Tibial nerve (tissue), 4 donors: ENCODE data around the gene SPANXN3. TPM values are rescaled to one million over a fixed set of nuclear protein-coding genes. Genes with fewer than 3 reads are reported as not detected.

Source experiments
- DNase-seq, 2 donors: peaks; one replicate each; pipeline ENCODE4 v3.0.0-alpha.2; 2019; ENCODE audit warnings: low spot score in 2 of 2
- H3K27ac ChIP-seq, 4 donors: fragments of 200-600 bp; sonication (generic) in 3 of 4; one replicate each; pipeline ENCODE4 v1.5.1; 2017 to 2019; ENCODE audit warnings: mild to moderate bottlenecking in 1 of 4
- H3K27me3 ChIP-seq, 2 donors: fragments of 200-600 bp; sonication (generic) in 1 of 2; one replicate each; pipeline versions ENCODE4 v1.5.1 to v1.6.0; 2017 to 2019
- H3K36me3 ChIP-seq, 3 donors: fragments of 200-600 bp; sonication (generic); one replicate each; pipeline ENCODE4 v1.5.1; 2018 to 2019
- H3K4me1 ChIP-seq, 4 donors: fragments of 200-600 bp; sonication (generic) in 3 of 4; one replicate each; pipeline ENCODE4 v1.5.1; 2017 to 2019
- H3K4me3 ChIP-seq, 4 donors: fragments of 200-600 bp; sonication (generic) in 3 of 4; one replicate each; pipeline ENCODE4 v1.5.1; 2017 to 2019; ENCODE audit warnings: mild to moderate bottlenecking in 1 of 4, moderate library complexity in 1 of 4
- H3K9me3 ChIP-seq, 4 donors: fragments of 200-600 bp; sonication (generic) in 3 of 4; one replicate each; pipeline ENCODE4 v1.5.1; 2017 to 2019
- CTCF ChIP-seq, 5 experiments: fragments of 200-600 bp in 3 of 5; fragments of 450-650 bp in 2 of 5; sonication (generic) in 3 of 5; IDR thresholded peaks; one replicate each; pipeline ENCODE4 v1.5.1; 2016 to 2019; ENCODE audit warnings: antibody characterized with exemption in 5 of 5, mild to moderate bottlenecking in 3 of 5, moderate library complexity in 2 of 5
- EP300 ChIP-seq, 2 donors: sonication (generic); formaldehyde crosslinking; IDR thresholded peaks; one replicate each; pipeline ENCODE4 v1.6.1; 2017; ENCODE audit warnings: antibody characterized with exemption in 2 of 2, mild to moderate bottlenecking in 1 of 2
- POLR2A ChIP-seq, 2 donors: fragments of 450-650 bp; IDR thresholded peaks; one replicate each; pipeline ENCODE4 v1.6.1; 2017; ENCODE audit warnings: antibody characterized with exemption in 2 of 2, mild to moderate bottlenecking in 2 of 2, moderate library complexity in 2 of 2
- WGBS, 2 donors: methylation state at CpG; one replicate each; pipeline ENCODE4 v1.1.5; 2018; 5-methylcytosine and 5-hydroxymethylcytosine counted together
- total RNA-seq, 4 donors: library from RNA; depleted of rRNA; stranded (reverse); fragments of >200 nt; gene quantifications; one replicate each; pipeline ENCODE4 v1.1.0, GENCODE V29; 2016

Gene SPANXN3
- total RNA-seq, 4 donors from 2014 or later = not detected

- Histone ChIP-seq H3K27me3 (no peaks in the 10 kb centered on the region), H3K27ac (no peak overlapping the region), H3K9me3 (no peaks in the 10 kb centered on the region), H3K36me3 (no peaks in the 10 kb centered on the region), H3K4me1 (no peaks in the 10 kb centered on the region), H3K4me3 (no peak overlapping the region)
- DNase-seq = no peak
- TF ChIP-seq CTCF (IDR thresholded peaks at IDR 0.05) (no peak), POLR2A (IDR thresholded peaks at IDR 0.05) (no peak), EP300 (IDR thresholded peaks at IDR 0.05) (no peak)
- WGBS, 2 donors = 57 to 74% methylated on average over 1 of the region's 1 CpG
Observed at GRCh38 chrX:143472347-143472938, 44.8 kb downstream of the SPANXN3 start.

- Histone ChIP-seq H3K9me3 (no peaks in the 10 kb centered on the region), H3K4me1 (no peaks in the 10 kb centered on the region), H3K36me3 (no peaks in the 10 kb centered on the region), H3K27me3 (no peaks in the 10 kb centered on the region), H3K4me3 (no peak overlapping the region), H3K27ac (no peak overlapping the region)
- DNase-seq = no peak
- 50 to 54% methylated on average over 1 of the region's 1 CpG for WGBS, 2 donors
- no peak for TF ChIP-seq POLR2A (IDR thresholded peaks at IDR 0.05)
- no peak for TF ChIP-seq CTCF (IDR thresholded peaks at IDR 0.05)
- no peak for TF ChIP-seq EP300 (IDR thresholded peaks at IDR 0.05)
Observed at GRCh38 chrX:143466130-143466529, 51.1 kb downstream of the SPANXN3 start.

- Histone ChIP-seq H3K27me3 (no peaks in the 10 kb centered on the region), H3K4me3 (no peak overlapping the region), H3K36me3 (no peaks in the 10 kb centered on the region), H3K4me1 (no peaks in the 10 kb centered on the region), H3K9me3 (no peaks in the 10 kb centered on the region), H3K27ac (no peak overlapping the region)
- TF ChIP-seq POLR2A (IDR thresholded peaks at IDR 0.05) = no peak
- no peak for TF ChIP-seq CTCF (IDR thresholded peaks at IDR 0.05)
- TF ChIP-seq EP300 (IDR thresholded peaks at IDR 0.05) = no peak
- DNase-seq = no peak
- 42 to 61% methylated on average over 8 to 10 of the region's 10 CpGs for WGBS, 2 donors
Observed at GRCh38 chrX:143462696-143463095, 54.6 kb downstream of the SPANXN3 start.

- Histone ChIP-seq H3K36me3 (no peaks in the 10 kb centered on the region), H3K27ac (no peak overlapping the region), H3K4me1 (no peaks in the 10 kb centered on the region), H3K27me3 (no peaks in the 10 kb centered on the region), H3K4me3 (no peak overlapping the region), H3K9me3 (no peaks in the 10 kb centered on the region)
- no peak for TF ChIP-seq CTCF (IDR thresholded peaks at IDR 0.05)
- no peak for TF ChIP-seq POLR2A (IDR thresholded peaks at IDR 0.05)
- no peak for TF ChIP-seq EP300 (IDR thresholded peaks at IDR 0.05)
- 78 to 81% methylated on average over 3 of the region's 3 CpGs for WGBS, 2 donors
- DNase-seq = no peak
Observed at GRCh38 chrX:143461606-143462005, 55.7 kb downstream of the SPANXN3 start.

Other genes starting within 250 kb of the SPANXN3 start
- gene SLITRK4, start 118.6 kb upstream of the SPANXN3 start, total RNA-seq = 1 to 10 TPM; 1.3 to 6.9 (median 2.4) TPM
- not detected for gene SPANXN2, start 203.3 kb upstream of the SPANXN3 start, total RNA-seq